Measurements from ENCODE around the gene UMAD1. TPM values are rescaled to one million over a fixed set of nuclear protein-coding genes. Genes with fewer than 3 reads are reported as not detected.

UMAD1 gene
- polyA plus RNA-seq, 3 donors: 6.2 to 22.7 (median 18.6) TPM

DNA sequence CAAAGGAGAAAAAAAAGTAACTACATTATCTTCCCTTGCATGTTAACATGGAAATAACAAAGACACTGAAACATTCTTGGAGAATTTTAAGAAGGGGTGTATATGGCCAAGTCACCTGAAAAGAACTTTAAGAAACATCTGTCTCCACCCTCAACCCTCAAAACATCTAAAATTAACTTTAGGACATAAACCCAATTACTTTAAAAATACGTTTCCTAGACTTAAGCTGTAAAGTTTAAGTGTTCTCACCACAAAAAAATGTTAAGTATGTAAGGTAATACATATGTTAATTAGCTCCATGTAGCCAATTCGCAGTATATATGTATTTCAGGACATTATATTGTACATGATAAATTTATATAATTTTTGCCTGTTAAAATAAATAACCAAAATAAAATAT is 257.0 kb downstream of the UMAD1 start:
- Mint-ChIP-seq H3K27me3 (ENCODE audit: low read depth in 3 of 3) (peaks cover 0 to 2% (median 0%) of the 10 kb centered on the region in 3 donors), H3K36me3 (no peaks in the 10 kb centered on the region), H3K9me3 (peaks cover 0 to 6% (median 0%) of the 10 kb centered on the region in 7 donors), H3K4me1 (no peaks in the 10 kb centered on the region), H3K27ac (no peak overlapping the region), H3K4me3 (no peak overlapping the region)
- H3K36me3 ChIP-seq (replicated peaks in 1 of 2; ENCODE audit: control insufficient read depth in 1 of 2, insufficient read depth in 2 of 2, low read length in 2 of 2): no peaks in the 10 kb centered on the region
- no peaks in the 10 kb centered on the region for H4K20me1 ChIP-seq (ENCODE audit: insufficient read depth, low read length)
- no peaks in the 10 kb centered on the region for H3K9me3 ChIP-seq (replicated peaks in 1 of 2; ENCODE audit: control insufficient read depth in 1 of 2, insufficient read depth in 1 of 2, low read length in 2 of 2)
- WGBS (ENCODE audit: insufficient coverage): no CpG with 5 or more reads among the region's 2 CpGs
- no peak overlapping the region for H3K4me3 ChIP-seq (replicated peaks in 1 of 3; ENCODE audit: low read depth in 2 of 3, low read length in 3 of 3)
- H3K27ac ChIP-seq (ENCODE audit: low read depth in 1 of 2, low read length in 2 of 2): no peak overlapping the region
- TF ChIP-seq, protein P1, sequence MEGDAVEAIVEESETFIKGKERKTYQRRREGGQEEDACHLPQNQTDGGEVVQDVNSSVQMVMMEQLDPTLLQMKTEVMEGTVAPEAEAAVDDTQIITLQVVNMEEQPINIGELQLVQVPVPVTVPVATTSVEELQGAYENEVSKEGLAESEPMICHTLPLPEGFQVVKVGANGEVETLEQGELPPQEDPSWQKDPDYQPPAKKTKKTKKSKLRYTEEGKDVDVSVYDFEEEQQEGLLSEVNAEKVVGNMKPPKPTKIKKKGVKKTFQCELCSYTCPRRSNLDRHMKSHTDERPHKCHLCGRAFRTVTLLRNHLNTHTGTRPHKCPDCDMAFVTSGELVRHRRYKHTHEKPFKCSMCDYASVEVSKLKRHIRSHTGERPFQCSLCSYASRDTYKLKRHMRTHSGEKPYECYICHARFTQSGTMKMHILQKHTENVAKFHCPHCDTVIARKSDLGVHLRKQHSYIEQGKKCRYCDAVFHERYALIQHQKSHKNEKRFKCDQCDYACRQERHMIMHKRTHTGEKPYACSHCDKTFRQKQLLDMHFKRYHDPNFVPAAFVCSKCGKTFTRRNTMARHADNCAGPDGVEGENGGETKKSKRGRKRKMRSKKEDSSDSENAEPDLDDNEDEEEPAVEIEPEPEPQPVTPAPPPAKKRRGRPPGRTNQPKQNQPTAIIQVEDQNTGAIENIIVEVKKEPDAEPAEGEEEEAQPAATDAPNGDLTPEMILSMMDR (IDR thresholded peaks at IDR 0.05): no peak
- no peak overlapping the region for H3K9ac ChIP-seq (ENCODE audit: insufficient read depth, low read length, poor library complexity, severe bottlenecking)
- no peak for DNase-seq
- H3K79me2 ChIP-seq (ENCODE audit: insufficient read depth, low read length): no peaks in the 10 kb centered on the region
- intact Hi-C loops (cut with micrococcal nuclease): no loop called here
- H3K4me1 ChIP-seq (ENCODE audit: control insufficient read depth in 1 of 2, insufficient read depth in 2 of 2, low read length in 2 of 2): no peaks in the 10 kb centered on the region
- H2AFZ ChIP-seq (ENCODE audit: insufficient read depth, low read depth, low read length, poor library complexity, severe bottlenecking): no peak overlapping the region
- no peaks in the 10 kb centered on the region for H3K27me3 ChIP-seq (ENCODE audit: control insufficient read depth in 2 of 2, insufficient read depth in 2 of 2, low read length in 2 of 2)
- no peak overlapping the region for H3K4me2 ChIP-seq (replicated peaks; ENCODE audit: extremely low read depth, low read length, poor library complexity, severe bottlenecking)

DNA sequence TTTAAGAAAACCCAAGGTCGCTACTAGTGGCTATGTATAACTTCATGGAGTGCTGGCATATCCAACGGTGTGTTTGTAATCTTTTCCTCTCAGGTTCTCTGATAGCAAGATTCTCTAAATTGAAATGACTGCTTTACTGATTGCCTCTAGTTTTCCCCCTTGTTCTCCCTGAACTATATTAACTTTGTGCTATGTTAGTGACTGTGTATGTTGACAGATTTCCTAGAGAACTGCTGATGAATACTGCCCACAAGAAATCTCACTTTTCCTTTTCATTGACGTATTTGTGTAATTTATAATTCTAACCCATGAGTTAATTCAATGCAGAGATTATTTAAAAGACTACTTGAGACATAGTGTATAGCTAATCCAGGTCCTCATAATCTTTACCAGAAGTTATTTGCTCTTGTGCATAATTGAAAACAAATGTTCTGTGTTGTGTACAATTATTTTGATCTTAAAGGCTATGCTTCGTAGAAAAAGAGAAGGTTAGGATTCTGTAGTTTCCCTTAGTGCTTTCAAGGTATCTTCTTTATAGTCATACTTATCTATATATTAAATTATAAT is 257.5 kb downstream of the UMAD1 start:
- H3K36me3 Mint-ChIP-seq: no peaks in the 10 kb centered on the region
- Histone ChIP-seq H3K79me2 (ENCODE audit: insufficient read depth, low read length) (no peaks in the 10 kb centered on the region), H3K4me2 (replicated peaks; ENCODE audit: extremely low read depth, low read length, poor library complexity, severe bottlenecking) (no peak overlapping the region), H3K9me3 (replicated peaks in 1 of 2; ENCODE audit: control insufficient read depth in 1 of 2, insufficient read depth in 1 of 2, low read length in 2 of 2) (no peaks in the 10 kb centered on the region), H3K9ac (ENCODE audit: insufficient read depth, low read length, poor library complexity, severe bottlenecking) (no peak overlapping the region), H3K4me3 (replicated peaks in 1 of 3; ENCODE audit: low read depth in 2 of 3, low read length in 3 of 3) (no peak overlapping the region), H3K4me1 (ENCODE audit: control insufficient read depth in 1 of 2, insufficient read depth in 2 of 2, low read length in 2 of 2) (no peaks in the 10 kb centered on the region), H3K36me3 (replicated peaks in 1 of 2; ENCODE audit: control insufficient read depth in 1 of 2, insufficient read depth in 2 of 2, low read length in 2 of 2) (no peaks in the 10 kb centered on the region), H4K20me1 (ENCODE audit: insufficient read depth, low read length) (no peaks in the 10 kb centered on the region), H2AFZ (ENCODE audit: insufficient read depth, low read depth, low read length, poor library complexity, severe bottlenecking) (no peak overlapping the region), H3K27ac (ENCODE audit: low read depth in 1 of 2, low read length in 2 of 2) (no peak overlapping the region), H3K27me3 (ENCODE audit: control insufficient read depth in 2 of 2, insufficient read depth in 2 of 2, low read length in 2 of 2) (no peaks in the 10 kb centered on the region)
- DNase-seq: no peak
- H3K27me3 Mint-ChIP-seq (ENCODE audit: low read depth in 3 of 3): peaks cover 0 to 2% (median 0%) of the 10 kb centered on the region in 3 donors
- intact Hi-C loops (cut with micrococcal nuclease): no loop called here
- peaks cover 0 to 6% (median 0%) of the 10 kb centered on the region in 7 donors for H3K9me3 Mint-ChIP-seq
- no peaks in the 10 kb centered on the region for H3K4me1 Mint-ChIP-seq
- H3K4me3 Mint-ChIP-seq: no peak overlapping the region
- WGBS (ENCODE audit: insufficient coverage): no CpG with 5 or more reads among the region's 4 CpGs
- TF ChIP-seq, protein P1 (IDR thresholded peaks at IDR 0.05): no peak
- H3K27ac Mint-ChIP-seq: no peak overlapping the region

Measured in CD14-positive monocyte (primary cell).